PC-3 (cell line): Measurements from ENCODE around the gene ABCA7. TPM values are rescaled to one million over a fixed set of nuclear protein-coding genes. Genes with fewer than 3 reads are reported as not detected.

ENCODE experiments used
- ATAC-seq: fragments of 200-7000 bp; cut with Tn5 transposase; 2 replicates; pipeline ENCODE4 v1.9.1; 2020; ENCODE audit warnings: mild to moderate bottlenecking, moderate library complexity
- BruUV-seq: library from RNA; stranded (reverse); fragments of 400-500 nt; replicated peaks from 2 replicates; lab custom pipeline; 2021; lab: Mats Ljungman, UMichigan
- CTCF ChIA-PET: fragments of 300-600 bp; sonication (Branson Sonifier 250); formaldehyde crosslinking; loops from one replicate; lab custom pipeline; 2022; ENCODE audit warnings: antibody characterized with exemption; lab: Charles Lee
- POLR2A ChIA-PET: fragments of 300-600 bp; sonication (Branson Sonifier 250); formaldehyde crosslinking; loops from one replicate; lab custom pipeline; 2022; ENCODE audit warnings: antibody characterized with exemption; ENCODE audit not compliant: unreplicated experiment; lab: Charles Lee
- DNase-seq: peaks from one replicate; pipeline ENCODE4 v3.0.0-alpha.2; 2015
- H2AFZ ChIP-seq: fragments of 300-600 bp; sonication (generic); 2 replicates; pipeline ENCODE4 v1.6.0; 2016; ENCODE audit warnings: antibody characterized with exemption, low read length
- H3F3A ChIP-seq: fragments of 300-600 bp; sonication (generic); one replicate; pipeline ENCODE4 v1.6.0; 2017; ENCODE audit warnings: antibody characterized with exemption, low read length, control low read depth, mild to moderate bottlenecking; ENCODE audit not compliant: unreplicated experiment
- H3K27ac ChIP-seq: fragments of 300-600 bp; sonication (generic); 2 replicates; pipeline ENCODE4 v1.5.1; 2016; ENCODE audit warnings: mild to moderate bottlenecking, low read length
- H3K27me3 ChIP-seq: fragments of 300-600 bp; sonication (generic); 2 replicates; pipeline ENCODE4 v1.6.1; 2016; ENCODE audit warnings: low read length, mixed read lengths
- H3K36me3 ChIP-seq: fragments of 300-600 bp; sonication (generic); 2 replicates; pipeline ENCODE4 v1.6.1; 2016; ENCODE audit warnings: low read depth, mixed run types, low read length, mixed read lengths
- H3K4me1 ChIP-seq: fragments of 300-600 bp; sonication (generic); 2 replicates; pipeline ENCODE4 v1.5.1; 2016; ENCODE audit warnings: low read length; ENCODE audit not compliant: insufficient read depth
- H3K4me2 ChIP-seq: fragments of 300-600 bp; sonication (generic); 2 replicates; pipeline ENCODE4 v1.6.0; 2016; ENCODE audit warnings: low read length
- H3K4me3 ChIP-seq: fragments of 300-600 bp; sonication (generic); 2 replicates; pipeline ENCODE4 v1.5.1; 2016; ENCODE audit warnings: mild to moderate bottlenecking, low read length, mixed read lengths
- H3K79me2 ChIP-seq: fragments of 300-600 bp; sonication (generic); 2 replicates; pipeline ENCODE4 v1.6.1; 2017; ENCODE audit warnings: low read length, mixed read lengths
- H3K9ac ChIP-seq: fragments of 300-600 bp; sonication (generic); 2 replicates; pipeline ENCODE4 v1.6.0; 2016; ENCODE audit warnings: mild to moderate bottlenecking, low read length
- H3K9me2 ChIP-seq: fragments of 300-600 bp; sonication (generic); replicated peaks from 2 replicates; pipeline ENCODE4 v1.6.1; 2016; ENCODE audit warnings: mixed run types, low read length, mixed read lengths
- H3K9me3 ChIP-seq: fragments of 300-600 bp; sonication (generic); 2 replicates; pipeline ENCODE4 v1.6.1; 2016; ENCODE audit warnings: low read length, mixed read lengths
- H4K20me1 ChIP-seq: fragments of 300-600 bp; sonication (generic); 2 replicates; pipeline ENCODE4 v1.6.1; 2016; ENCODE audit warnings: low read length, mixed read lengths
- EZH2 ChIP-seq: fragments of 300-600 bp; sonication (generic); IDR thresholded peaks from one replicate; pipeline ENCODE4 v1.6.1; 2017; ENCODE audit warnings: antibody characterized with exemption, mild to moderate bottlenecking, low read length; ENCODE audit not compliant: unreplicated experiment
- EZH2phosphoT487 ChIP-seq: fragments of 300-600 bp; sonication (generic); IDR thresholded peaks from 2 replicates; pipeline ENCODE4 v1.6.1; 2018; ENCODE audit warnings: mild to moderate bottlenecking, antibody characterized with exemption, low read length, borderline replicate concordance
- intact Hi-C: fragments of 100-400 bp; cut with micrococcal nuclease; formaldehyde crosslinking; loops from 2 replicates; pipeline ENCODE4 v1.9.0; 2023
- total RNA-seq: library from RNA; depleted of rRNA; stranded (reverse); fragments of >200 nt; gene quantifications from 2 replicates; pipeline ENCODE4 v1.2.3, GENCODE V29; 2014
- TF ChIP-seq, protein P1 (sequence below): fragments of 300-600 bp; sonication (generic); conservative IDR thresholded peaks from 2 replicates; pipeline ENCODE4 v1.5.1; 2017; ENCODE audit warnings: antibody characterized with exemption, low read depth, mild to moderate bottlenecking, low read length

The ABCA7 gene
- total RNA-seq, 1 experiment from 2014 or later: 27.3 TPM

DNA sequence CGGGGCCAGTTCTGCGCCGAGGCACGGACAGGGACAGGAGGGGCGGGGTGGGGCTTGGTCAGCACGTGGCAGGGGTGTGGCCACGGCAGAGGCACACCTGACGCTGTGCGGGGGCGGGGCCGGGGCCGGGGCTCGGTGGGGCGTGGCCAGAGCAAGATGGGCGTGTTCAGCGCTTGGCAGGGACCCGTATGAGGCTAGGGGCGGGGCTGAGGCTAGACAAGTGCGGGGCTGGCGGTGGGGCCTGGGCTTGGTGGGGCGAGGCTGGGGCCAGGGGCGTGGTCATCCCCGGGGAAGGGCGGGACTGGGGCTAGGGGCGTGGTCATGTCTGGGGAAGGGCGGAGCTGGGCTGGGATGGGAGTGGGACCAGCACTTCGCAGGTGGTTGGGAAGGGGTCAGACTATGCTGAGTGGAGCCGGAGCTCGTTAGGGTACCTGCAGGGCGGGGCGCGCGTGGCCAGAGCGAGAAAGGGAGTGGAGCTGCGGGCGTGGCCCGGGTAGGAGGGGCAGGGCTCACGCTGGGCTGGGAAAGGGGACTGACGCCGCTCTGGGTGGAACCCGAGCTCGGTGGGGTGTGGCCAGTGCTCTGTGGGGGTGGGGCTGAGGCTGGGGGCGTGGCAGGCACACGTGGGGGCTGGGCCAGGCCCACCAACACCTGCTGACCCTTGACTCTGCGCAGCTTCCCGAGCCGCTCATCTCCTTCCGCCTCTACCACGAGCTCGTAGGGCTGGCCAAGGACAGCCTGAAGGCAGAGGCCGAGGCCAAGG is 42.4 kb downstream of the ABCA7 start:
- no TSS peak for BruUV-seq
- TF ChIP-seq EZH2 (no peak), EZH2phosphoT487 (no peak)
- TF ChIP-seq, protein P1, sequence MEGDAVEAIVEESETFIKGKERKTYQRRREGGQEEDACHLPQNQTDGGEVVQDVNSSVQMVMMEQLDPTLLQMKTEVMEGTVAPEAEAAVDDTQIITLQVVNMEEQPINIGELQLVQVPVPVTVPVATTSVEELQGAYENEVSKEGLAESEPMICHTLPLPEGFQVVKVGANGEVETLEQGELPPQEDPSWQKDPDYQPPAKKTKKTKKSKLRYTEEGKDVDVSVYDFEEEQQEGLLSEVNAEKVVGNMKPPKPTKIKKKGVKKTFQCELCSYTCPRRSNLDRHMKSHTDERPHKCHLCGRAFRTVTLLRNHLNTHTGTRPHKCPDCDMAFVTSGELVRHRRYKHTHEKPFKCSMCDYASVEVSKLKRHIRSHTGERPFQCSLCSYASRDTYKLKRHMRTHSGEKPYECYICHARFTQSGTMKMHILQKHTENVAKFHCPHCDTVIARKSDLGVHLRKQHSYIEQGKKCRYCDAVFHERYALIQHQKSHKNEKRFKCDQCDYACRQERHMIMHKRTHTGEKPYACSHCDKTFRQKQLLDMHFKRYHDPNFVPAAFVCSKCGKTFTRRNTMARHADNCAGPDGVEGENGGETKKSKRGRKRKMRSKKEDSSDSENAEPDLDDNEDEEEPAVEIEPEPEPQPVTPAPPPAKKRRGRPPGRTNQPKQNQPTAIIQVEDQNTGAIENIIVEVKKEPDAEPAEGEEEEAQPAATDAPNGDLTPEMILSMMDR: no peak
- Histone ChIP-seq H3K9ac (no peak overlapping the region), H4K20me1 (no peaks in the 10 kb centered on the region), H3K9me3 (no peaks in the 10 kb centered on the region), H2AFZ (no peak overlapping the region), H3K27me3 (no peaks in the 10 kb centered on the region), H3K4me1 (no peaks in the 10 kb centered on the region), H3K4me3 (no peak overlapping the region), H3K36me3 (no peaks in the 10 kb centered on the region), H3K27ac (0 out of 2 replicates have a peak overlapping the region, but pooled peaks have one; percentile 40), H3K4me2 (peak overlapping the region; percentile 61), H3K79me2 (no peaks in the 10 kb centered on the region), H3K9me2 (no peaks in the 10 kb centered on the region), H3F3A (no peaks in the 10 kb centered on the region)
- CTCF ChIA-PET: no interaction called here
- peak; percentile 86 for ATAC-seq
- POLR2A ChIA-PET: interaction anchor here (0.5 kb wide), 1 partner anchor 1379 kb away, joined by 3 read pairs; no protein-coding TSS in a partner anchor
- intact Hi-C loops: no loop called here
- DNase-seq: peak; percentile 70

DNA sequence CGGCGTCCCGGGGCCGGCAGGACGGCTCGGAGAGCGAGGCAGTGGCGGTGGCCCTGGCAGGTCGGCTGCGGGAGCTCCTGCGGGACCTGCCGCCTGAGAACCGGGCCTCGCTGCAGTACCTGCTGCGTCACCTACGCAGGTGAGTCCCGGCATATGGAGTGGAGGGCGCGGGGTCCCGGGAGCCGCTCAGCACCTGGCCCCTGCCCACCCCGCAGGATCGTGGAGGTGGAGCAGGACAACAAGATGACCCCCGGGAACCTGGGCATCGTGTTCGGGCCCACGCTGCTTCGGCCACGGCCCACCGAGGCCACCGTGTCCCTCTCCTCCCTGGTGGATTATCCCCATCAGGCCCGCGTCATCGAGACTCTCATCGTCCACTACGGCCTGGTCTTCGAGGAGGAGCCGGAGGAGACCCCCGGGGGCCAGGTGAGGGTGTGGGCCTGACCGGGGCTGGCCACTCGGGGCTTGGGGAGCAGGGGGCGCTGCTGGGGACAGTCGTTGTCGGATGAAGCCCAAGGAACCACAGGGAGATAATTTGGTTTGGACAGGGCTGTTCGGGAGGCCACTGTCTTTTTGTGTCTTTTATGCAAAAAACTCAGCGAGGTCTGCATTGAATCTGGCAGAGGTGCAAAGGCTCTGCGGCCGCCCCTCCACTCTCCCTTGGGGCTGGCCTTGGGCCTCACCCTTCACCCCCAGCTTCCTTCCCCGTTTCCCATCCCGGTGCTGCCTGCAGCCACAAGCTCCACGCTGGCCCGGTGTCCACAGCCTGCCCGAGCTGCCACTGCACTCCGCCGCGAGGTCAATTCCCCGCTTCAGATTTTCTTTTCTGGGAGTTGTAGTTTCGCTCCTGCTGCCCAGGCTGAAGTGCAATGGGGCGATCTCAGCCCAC is 43.3 kb downstream of the ABCA7 start:
- ChIA-PET POLR2A (interaction anchor here (0.5 kb wide), 1 partner anchor 1378 kb away, joined by 3 read pairs; no protein-coding TSS in a partner anchor), CTCF (no interaction called here)
- H3K27me3 ChIP-seq: no peaks in the 10 kb centered on the region
- H3K79me2 ChIP-seq: no peaks in the 10 kb centered on the region
- intact Hi-C loops: no loop called here
- H3K27ac ChIP-seq: no peak overlapping the region
- H3K4me1 ChIP-seq: no peaks in the 10 kb centered on the region
- BruUV-seq: no TSS peak
- H3K9ac ChIP-seq: no peak overlapping the region
- no peaks in the 10 kb centered on the region for H3F3A ChIP-seq
- DNase-seq (no peak), ATAC-seq (no peak)
- H3K9me2 ChIP-seq: no peaks in the 10 kb centered on the region
- peak overlapping the region; percentile 61; the same call in 1 of the 2 replicates for H3K4me2 ChIP-seq
- H3K9me3 ChIP-seq: no peaks in the 10 kb centered on the region
- H2AFZ ChIP-seq: no peak overlapping the region
- TF ChIP-seq, protein P1: no peak
- TF ChIP-seq EZH2phosphoT487 (no peak), EZH2 (no peak)
- no peaks in the 10 kb centered on the region for H4K20me1 ChIP-seq
- no peak overlapping the region for H3K4me3 ChIP-seq
- H3K36me3 ChIP-seq: no peaks in the 10 kb centered on the region
